ENCODE results near the gene ZFP36L2.

Gene ZFP36L2

DNA sequence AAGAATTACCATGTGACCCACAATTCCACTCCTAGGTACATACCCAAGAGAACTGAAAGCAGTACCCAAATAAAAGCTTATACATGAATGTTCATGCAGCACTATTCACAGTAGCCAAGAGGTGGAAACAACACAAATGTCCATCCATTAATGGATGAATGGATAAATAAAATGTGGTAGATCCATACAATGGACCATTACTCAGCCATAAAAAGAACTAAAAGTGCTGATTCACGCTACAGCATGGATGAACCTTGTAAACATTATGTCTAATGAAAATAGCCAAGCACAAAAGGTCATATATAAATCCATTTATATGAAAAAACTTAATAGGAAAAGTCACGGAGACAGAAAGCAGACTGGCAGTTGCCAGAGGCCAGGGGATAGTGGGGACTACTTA, 23.6 kb upstream of the ZFP36L2 start:
- Histone ChIP-seq H3K4me3 (ENCODE audit: low read length in 2 of 2) (no peak overlapping the region), H2BK15ac (ENCODE audit: low read length) (no peak overlapping the region), H4K8ac (ENCODE audit: low read depth, low read length) (no peak overlapping the region), H2BK12ac (ENCODE audit: low read length) (no peak overlapping the region), H3K4me2 (ENCODE audit: insufficient read depth, low read length, poor library complexity, severe bottlenecking) (no peak overlapping the region), H3K4ac (ENCODE audit: low read length) (no peak overlapping the region), H2AFZ (ENCODE audit: low read length) (no peak overlapping the region), H3K23ac (ENCODE audit: low read depth, low read length, poor library complexity) (no peak overlapping the region), H3K18ac (ENCODE audit: low read length) (no peak overlapping the region), H3K9me3 (replicated peaks in 1 of 2; ENCODE audit: control insufficient read depth in 2 of 2, insufficient read depth in 1 of 2, low read depth in 1 of 2, low read length in 2 of 2) (no peaks in the 10 kb centered on the region), H3K14ac (ENCODE audit: low read length) (no peak overlapping the region), H3K9ac (ENCODE audit: low read depth, low read length, poor library complexity) (no peak overlapping the region), H2BK5ac (ENCODE audit: low read length) (no peak overlapping the region), H3K27ac (replicated peaks; ENCODE audit: low read length) (no peak overlapping the region), H3K27me3 (ENCODE audit: control insufficient read depth in 3 of 3, insufficient read depth in 3 of 3, low read depth in 1 of 3, low read length in 3 of 3) (no peaks in the 10 kb centered on the region), H4K91ac (ENCODE audit: low read depth, low read length, poor library complexity) (no peak overlapping the region), H3K79me1 (ENCODE audit: low read depth, low read length) (no peaks in the 10 kb centered on the region), H2BK120ac (ENCODE audit: low read depth, low read length) (no peak overlapping the region), H3K36me3 (replicated peaks in 1 of 2; ENCODE audit: control insufficient read depth in 2 of 2, insufficient read depth in 2 of 2, low read length in 2 of 2) (no peaks in the 10 kb centered on the region), H2AK5ac (ENCODE audit: low read depth, low read length) (no peak overlapping the region), H3K4me1 (ENCODE audit: control insufficient read depth in 2 of 2, insufficient read depth in 1 of 2, low read depth in 1 of 2, low read length in 2 of 2) (peaks cover 6 to 9% of the 10 kb centered on the region in 2 donors)
- WGBS, 2 donors (ENCODE audit: extremely low coverage in 2 of 2, insufficient read length in 2 of 2, insufficient replicate concordance in 1 of 2), result no CpG with 5 or more reads among the region's 2 CpGs
- no peak for DNase-seq (ENCODE audit: low spot score)

DNA sequence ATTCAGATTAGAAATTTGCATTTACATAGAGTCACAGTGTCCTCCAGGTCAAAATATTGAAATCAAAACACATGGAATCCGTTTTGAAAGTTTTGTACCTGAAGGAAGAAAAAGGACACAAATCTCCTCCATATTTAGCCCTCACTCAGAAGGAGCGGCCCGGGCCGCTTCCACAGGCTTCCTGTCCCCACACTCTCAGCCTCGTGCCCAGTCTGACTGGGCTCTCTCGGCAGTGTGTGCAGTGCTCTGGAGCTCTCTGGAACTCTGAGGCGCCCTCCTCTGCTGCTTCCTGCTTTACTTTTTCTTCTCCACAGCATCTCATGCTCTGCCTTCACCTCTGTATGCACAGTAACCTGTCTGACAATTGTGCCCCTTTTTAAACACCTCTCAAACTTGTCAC, 22.2 kb upstream of the ZFP36L2 start:
- Histone ChIP-seq H3K4me1 (ENCODE audit: control insufficient read depth in 2 of 2, insufficient read depth in 1 of 2, low read depth in 1 of 2, low read length in 2 of 2) (peaks cover 6 to 9% of the 10 kb centered on the region in 2 donors), H3K4me3 (ENCODE audit: low read length in 2 of 2) (no peak overlapping the region), H2BK120ac (ENCODE audit: low read depth, low read length) (no peak overlapping the region), H2AFZ (ENCODE audit: low read length) (no peak overlapping the region), H3K27ac (replicated peaks; ENCODE audit: low read length) (no peak overlapping the region), H3K4ac (ENCODE audit: low read length) (no peak overlapping the region), H2BK5ac (ENCODE audit: low read length) (no peak overlapping the region), H2BK15ac (ENCODE audit: low read length) (no peak overlapping the region), H3K4me2 (ENCODE audit: insufficient read depth, low read length, poor library complexity, severe bottlenecking) (no peak overlapping the region), H3K14ac (ENCODE audit: low read length) (no peak overlapping the region), H4K8ac (ENCODE audit: low read depth, low read length) (no peak overlapping the region), H3K27me3 (ENCODE audit: control insufficient read depth in 3 of 3, insufficient read depth in 3 of 3, low read depth in 1 of 3, low read length in 3 of 3) (no peaks in the 10 kb centered on the region), H4K91ac (ENCODE audit: low read depth, low read length, poor library complexity) (no peak overlapping the region), H3K36me3 (replicated peaks in 1 of 2; ENCODE audit: control insufficient read depth in 2 of 2, insufficient read depth in 2 of 2, low read length in 2 of 2) (no peaks in the 10 kb centered on the region), H3K18ac (ENCODE audit: low read length) (no peak overlapping the region), H3K79me1 (ENCODE audit: low read depth, low read length) (no peaks in the 10 kb centered on the region), H2BK12ac (ENCODE audit: low read length) (no peak overlapping the region), H3K9ac (ENCODE audit: low read depth, low read length, poor library complexity) (no peak overlapping the region), H3K23ac (ENCODE audit: low read depth, low read length, poor library complexity) (no peak overlapping the region), H3K9me3 (replicated peaks in 1 of 2; ENCODE audit: control insufficient read depth in 2 of 2, insufficient read depth in 1 of 2, low read depth in 1 of 2, low read length in 2 of 2) (no peaks in the 10 kb centered on the region), H2AK5ac (ENCODE audit: low read depth, low read length) (peak overlapping the region; percentile 72)
- DNase-seq (ENCODE audit: low spot score), result no peak
- no CpG with 5 or more reads among the region's 7 CpGs for WGBS, 2 donors (ENCODE audit: extremely low coverage in 2 of 2, insufficient read length in 2 of 2, insufficient replicate concordance in 1 of 2)

DNA sequence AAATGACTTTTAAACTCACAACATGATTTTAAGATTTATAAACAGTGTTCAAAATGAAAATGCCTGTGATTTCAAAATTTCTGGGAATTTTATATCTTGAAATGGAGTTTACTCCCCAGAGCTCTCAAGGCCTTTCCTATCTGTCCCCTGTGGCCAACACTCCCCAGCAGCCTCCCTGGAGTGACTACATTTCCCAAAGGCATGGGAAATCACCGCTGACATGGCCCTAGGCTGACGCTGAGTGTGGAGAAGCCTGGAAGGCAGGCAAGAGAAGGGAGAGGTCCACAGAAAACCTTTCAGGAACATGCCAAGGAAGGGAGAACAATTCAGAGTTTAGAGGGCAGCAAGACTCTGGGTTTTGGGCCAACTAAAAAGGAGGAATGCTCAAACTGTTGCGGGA, 20.2 kb upstream of the ZFP36L2 start:
- H3K14ac ChIP-seq (ENCODE audit: low read length), result no peak overlapping the region
- H3K9ac ChIP-seq (ENCODE audit: low read depth, low read length, poor library complexity), result no peak overlapping the region
- H4K91ac ChIP-seq (ENCODE audit: low read depth, low read length, poor library complexity), result no peak overlapping the region
- no peak overlapping the region for H4K8ac ChIP-seq (ENCODE audit: low read depth, low read length)
- no peak overlapping the region for H3K23ac ChIP-seq (ENCODE audit: low read depth, low read length, poor library complexity)
- no peak overlapping the region for H3K4me3 ChIP-seq (ENCODE audit: low read length in 2 of 2)
- H2BK15ac ChIP-seq (ENCODE audit: low read length), result no peak overlapping the region
- H3K27ac ChIP-seq (replicated peaks; ENCODE audit: low read length), result no peak overlapping the region
- H3K9me3 ChIP-seq (replicated peaks in 1 of 2; ENCODE audit: control insufficient read depth in 2 of 2, insufficient read depth in 1 of 2, low read depth in 1 of 2, low read length in 2 of 2), result no peaks in the 10 kb centered on the region
- H2BK12ac ChIP-seq (ENCODE audit: low read length), result no peak overlapping the region
- H3K79me1 ChIP-seq (ENCODE audit: low read depth, low read length), result no peaks in the 10 kb centered on the region
- H2BK5ac ChIP-seq (ENCODE audit: low read length), result no peak overlapping the region
- H3K4me2 ChIP-seq (ENCODE audit: insufficient read depth, low read length, poor library complexity, severe bottlenecking), result no peak overlapping the region
- DNase-seq (ENCODE audit: low spot score), result no peak
- H2BK120ac ChIP-seq (ENCODE audit: low read depth, low read length), result no peak overlapping the region
- H3K4me1 ChIP-seq (ENCODE audit: control insufficient read depth in 2 of 2, insufficient read depth in 1 of 2, low read depth in 1 of 2, low read length in 2 of 2), result peaks cover 6 to 9% of the 10 kb centered on the region in 2 donors
- H3K36me3 ChIP-seq (replicated peaks in 1 of 2; ENCODE audit: control insufficient read depth in 2 of 2, insufficient read depth in 2 of 2, low read length in 2 of 2), result no peaks in the 10 kb centered on the region
- H2AFZ ChIP-seq (ENCODE audit: low read length), result no peak overlapping the region
- H3K4ac ChIP-seq (ENCODE audit: low read length), result no peak overlapping the region
- no peak overlapping the region for H3K18ac ChIP-seq (ENCODE audit: low read length)
- WGBS, 2 donors (ENCODE audit: extremely low coverage in 2 of 2, insufficient read length in 2 of 2, insufficient replicate concordance in 1 of 2), result no CpG with 5 or more reads among the region's 3 CpGs
- H3K27me3 ChIP-seq (ENCODE audit: control insufficient read depth in 3 of 3, insufficient read depth in 3 of 3, low read depth in 1 of 3, low read length in 3 of 3), result no peaks in the 10 kb centered on the region
- H2AK5ac ChIP-seq (ENCODE audit: low read depth, low read length), result no peak overlapping the region

DNA sequence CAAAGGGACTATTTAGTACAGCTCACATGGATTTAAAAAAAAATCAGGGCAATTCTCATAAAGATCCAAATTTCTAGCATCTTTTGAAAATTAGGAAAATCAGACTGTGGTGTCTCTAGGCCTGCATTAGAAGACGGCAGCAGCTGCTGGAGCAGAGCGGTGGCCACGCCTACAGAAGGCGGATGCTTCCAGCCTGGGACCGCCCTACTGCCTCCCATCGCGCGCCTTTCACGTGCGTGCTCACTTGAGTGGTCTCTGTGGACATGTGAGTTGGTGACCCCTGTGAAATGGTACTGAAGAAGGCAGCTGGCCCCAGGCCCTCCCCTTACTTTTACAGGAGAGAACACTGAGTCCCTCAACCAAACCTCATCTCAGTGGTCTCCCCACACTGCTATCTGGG, 15.2 kb upstream of the ZFP36L2 start:
- Histone ChIP-seq H2BK15ac (ENCODE audit: low read length) (no peak overlapping the region), H3K4me3 (ENCODE audit: low read length in 2 of 2) (no peak overlapping the region), H3K36me3 (replicated peaks in 1 of 2; ENCODE audit: control insufficient read depth in 2 of 2, insufficient read depth in 2 of 2, low read length in 2 of 2) (no peaks in the 10 kb centered on the region), H3K9me3 (replicated peaks in 1 of 2; ENCODE audit: control insufficient read depth in 2 of 2, insufficient read depth in 1 of 2, low read depth in 1 of 2, low read length in 2 of 2) (no peaks in the 10 kb centered on the region), H3K9ac (ENCODE audit: low read depth, low read length, poor library complexity) (no peak overlapping the region), H2BK12ac (ENCODE audit: low read length) (no peak overlapping the region), H3K4ac (ENCODE audit: low read length) (no peak overlapping the region), H4K8ac (ENCODE audit: low read depth, low read length) (no peak overlapping the region), H3K79me1 (ENCODE audit: low read depth, low read length) (no peaks in the 10 kb centered on the region), H2AK5ac (ENCODE audit: low read depth, low read length) (no peak overlapping the region), H3K27ac (replicated peaks; ENCODE audit: low read length) (no peak overlapping the region), H2BK5ac (ENCODE audit: low read length) (no peak overlapping the region), H3K23ac (ENCODE audit: low read depth, low read length, poor library complexity) (no peak overlapping the region), H3K18ac (ENCODE audit: low read length) (no peak overlapping the region), H2AFZ (ENCODE audit: low read length) (no peak overlapping the region), H4K91ac (ENCODE audit: low read depth, low read length, poor library complexity) (no peak overlapping the region), H3K14ac (ENCODE audit: low read length) (no peak overlapping the region), H3K4me1 (ENCODE audit: control insufficient read depth in 2 of 2, insufficient read depth in 1 of 2, low read depth in 1 of 2, low read length in 2 of 2) (no peaks in the 10 kb centered on the region), H3K4me2 (ENCODE audit: insufficient read depth, low read length, poor library complexity, severe bottlenecking) (no peak overlapping the region), H3K27me3 (ENCODE audit: control insufficient read depth in 3 of 3, insufficient read depth in 3 of 3, low read depth in 1 of 3, low read length in 3 of 3) (no peaks in the 10 kb centered on the region), H2BK120ac (ENCODE audit: low read depth, low read length) (no peak overlapping the region)
- no peak for DNase-seq (ENCODE audit: low spot score)
- WGBS, 2 donors (ENCODE audit: extremely low coverage in 2 of 2, insufficient read length in 2 of 2, insufficient replicate concordance in 1 of 2), result no CpG with 5 or more reads among the region's 10 CpGs
